Right ventricle myocardium superior (tissue), 1 donor: ENCODE results near the gene KCTD8. TPM values are rescaled to one million over a fixed set of nuclear protein-coding genes. Genes with fewer than 3 reads are reported as not detected.

Experiments used
- ATAC-seq: fragments of 200-7000 bp; cut with Tn5 transposase; one replicate; pipeline ENCODE4 v1.9.1; 2020; ENCODE audit warnings: mild to moderate bottlenecking; ENCODE audit not compliant: poor library complexity
- DNase-seq: peaks from one replicate; pipeline ENCODE4 v3.0.0-alpha.2; 2020
- intact Hi-C: fragments of 100-400 bp; cut with DNase I; formaldehyde crosslinking; loops from one replicate; pipeline ENCODE4 v1.11.2; 2022
- long read RNA-seq: library from polyadenylated mRNA; unstranded; transcript quantifications from one replicate; pipeline ENCODE4 v2.0.0, GENCODE V29; 2021
- total RNA-seq: library from RNA; stranded (reverse); fragmentation: NEBNext Ultra II Directional; extraction: Animal tissue kit (Norgen Biotek cat#: 25700); gene quantifications from one replicate; pipeline ENCODE4 v1.2.1, GENCODE V29; 2021
- donor health status: DM: no; HTN: yes; CAD: no; lungs with severe emphysema.

Gene KCTD8
- total RNA-seq = 0.08 TPM
- long read RNA-seq = 0 reads

DNA sequence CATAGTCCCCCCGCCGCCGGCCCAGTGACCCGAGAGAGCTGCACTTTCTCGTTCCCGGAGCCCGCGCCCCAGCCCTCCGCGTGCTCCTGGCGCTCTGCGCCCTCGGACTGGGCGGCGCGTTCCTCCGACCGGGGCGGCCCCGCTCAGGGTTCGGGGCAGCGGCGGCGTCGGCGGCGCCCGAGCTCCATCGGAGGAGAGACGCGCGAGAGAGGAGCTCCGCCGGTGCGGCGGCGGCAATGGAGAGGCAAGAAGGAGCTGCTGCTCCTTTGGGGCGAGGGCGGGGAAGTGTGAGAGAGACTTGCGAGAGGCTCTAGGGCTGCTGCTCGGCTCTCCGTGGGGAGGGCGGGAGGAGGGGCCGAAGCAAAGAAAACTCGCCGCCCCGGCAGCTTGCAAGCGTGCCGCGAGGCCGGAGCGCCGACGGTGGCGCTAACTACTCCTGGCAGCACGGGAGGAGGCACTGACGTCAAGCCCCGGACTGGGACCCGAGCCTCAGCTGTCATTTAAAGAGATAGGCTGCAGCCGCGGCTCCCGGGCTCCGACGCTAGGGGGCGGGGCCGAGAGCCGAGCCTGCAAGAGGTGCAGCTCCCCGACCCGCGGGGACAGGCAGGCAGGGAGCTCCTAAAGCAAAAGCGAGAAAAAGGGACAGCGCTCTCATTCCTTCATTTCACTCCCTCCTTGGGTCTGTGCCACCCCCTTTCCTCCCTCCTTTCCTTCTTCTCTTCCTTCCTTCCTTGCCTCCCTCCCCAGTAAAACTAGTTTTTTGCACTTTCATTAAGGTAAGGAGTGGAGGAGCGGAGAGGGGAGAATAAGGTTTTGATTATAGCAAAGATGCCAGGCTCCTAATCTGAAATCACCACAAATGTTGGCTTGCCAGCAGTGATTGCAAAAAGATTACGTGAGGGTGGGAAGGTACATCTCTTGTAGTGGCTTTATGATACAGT, at the start of gene KCTD8:
Gene KCTD8, minus strand, starts transcription at position 289 of the 941 bp plus-strand sequence.
- peak; percentile 96 for ATAC-seq
- DNase-seq = peak; percentile 92

DNA sequence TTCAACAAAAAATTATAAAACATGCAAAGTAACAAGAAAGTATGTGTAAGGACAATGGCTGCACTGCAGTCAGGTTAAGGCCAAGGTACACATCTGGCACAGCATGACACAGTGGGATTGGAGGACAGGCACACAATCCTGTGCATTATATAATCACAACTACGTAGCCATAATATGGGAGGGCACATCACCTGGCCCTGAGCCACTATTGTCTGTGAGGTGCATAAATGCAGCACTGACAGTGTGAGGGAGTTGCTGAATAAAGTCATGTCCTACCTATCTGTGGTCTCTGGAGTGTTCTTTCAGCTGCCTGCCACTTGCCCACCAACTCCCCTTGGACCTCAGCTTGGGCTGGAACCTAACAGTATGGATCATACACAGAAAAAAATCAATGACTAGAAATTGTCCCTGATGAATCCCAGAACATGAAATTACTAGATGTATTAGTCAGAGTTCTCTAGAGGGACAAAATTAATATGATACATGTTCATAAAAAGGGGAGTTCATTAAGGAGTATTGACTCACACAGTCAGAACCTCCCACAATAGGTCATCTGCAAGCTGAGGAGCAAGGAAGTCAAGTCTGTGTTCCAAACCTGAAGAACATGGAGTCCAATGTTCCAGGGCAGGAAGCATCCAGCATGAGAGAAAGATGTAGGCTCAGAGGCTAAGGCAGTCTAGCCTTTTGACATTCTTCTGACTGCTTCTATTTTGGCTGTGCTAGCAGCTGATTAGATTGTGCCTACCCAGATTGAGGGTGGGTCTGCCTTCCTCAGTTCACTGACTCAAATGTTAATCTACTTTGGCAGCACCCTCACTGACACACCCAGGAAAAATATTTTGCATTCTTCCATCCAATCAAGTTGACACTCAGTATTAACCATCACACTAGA, 46.4 kb upstream of the KCTD8 start:
- ATAC-seq (no peak), DNase-seq (no peak)
- intact Hi-C loops = no loop called here

More for the DNA sequence above, at the start of gene KCTD8:
- intact Hi-C loops = no loop called here

DNA sequence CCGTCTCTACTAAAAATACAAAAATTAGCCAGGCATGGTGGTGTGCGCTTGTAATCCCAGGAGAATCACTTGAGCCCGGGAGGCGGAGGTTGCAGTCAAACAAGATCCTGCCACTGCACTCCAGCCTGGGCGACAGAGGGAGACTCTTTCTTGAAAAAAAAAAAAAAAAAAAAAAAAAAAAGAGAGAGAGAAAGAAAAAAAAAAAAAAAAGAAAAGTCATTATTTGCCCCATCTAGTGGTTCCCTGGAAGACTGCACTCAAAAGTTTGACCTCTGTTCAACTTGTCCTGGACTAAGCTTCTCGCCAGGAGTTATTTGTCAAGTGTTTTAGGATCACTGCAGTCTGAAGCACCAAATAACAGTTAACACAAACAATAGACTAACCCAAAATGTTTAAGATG, 45.3 kb upstream of the KCTD8 start:
- intact Hi-C loops = no loop called here
- DNase-seq (no peak), ATAC-seq (no peak)

DNA sequence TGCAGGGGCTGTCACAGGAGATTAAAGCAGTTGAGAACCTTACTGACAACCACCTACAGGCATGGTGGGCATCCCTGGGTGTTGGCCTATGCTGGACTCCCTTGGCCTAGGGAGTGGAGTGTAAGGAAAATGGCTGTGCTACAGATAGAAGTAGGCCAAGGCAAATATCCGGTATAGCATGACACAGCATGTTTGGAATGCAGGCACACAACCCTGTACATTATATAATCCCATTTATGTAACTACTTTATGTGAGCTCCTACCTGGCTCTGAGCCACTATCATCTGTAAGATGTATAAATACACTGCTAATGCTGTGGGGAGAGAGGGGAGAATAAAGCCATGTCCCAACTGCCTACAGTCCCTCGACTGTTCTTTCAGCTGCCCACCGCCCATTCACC, 38.7 kb upstream of the KCTD8 start:
- intact Hi-C loops = no loop called here
- DNase-seq (no peak), ATAC-seq (no peak)

DNA sequence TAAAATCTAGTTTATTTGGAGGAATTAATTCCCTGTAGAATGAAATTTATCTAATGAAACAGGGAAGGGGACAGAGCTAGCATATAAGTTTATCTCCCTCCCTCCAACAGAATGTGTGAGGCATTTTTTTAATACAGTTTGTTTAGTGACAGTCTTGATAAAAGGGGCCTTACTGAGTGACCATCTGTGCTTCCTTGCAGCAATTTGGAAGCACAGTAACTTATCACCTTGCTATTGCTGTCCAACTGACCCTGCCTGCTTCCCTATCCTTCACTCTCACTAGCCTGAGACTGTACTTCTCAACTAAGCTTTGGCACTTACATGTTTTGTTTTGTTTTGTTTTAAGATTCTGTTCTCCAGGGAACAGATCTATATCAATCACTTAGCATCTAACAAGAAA, 31.1 kb upstream of the KCTD8 start:
- intact Hi-C loops = no loop called here
- no peak for ATAC-seq

DNA sequence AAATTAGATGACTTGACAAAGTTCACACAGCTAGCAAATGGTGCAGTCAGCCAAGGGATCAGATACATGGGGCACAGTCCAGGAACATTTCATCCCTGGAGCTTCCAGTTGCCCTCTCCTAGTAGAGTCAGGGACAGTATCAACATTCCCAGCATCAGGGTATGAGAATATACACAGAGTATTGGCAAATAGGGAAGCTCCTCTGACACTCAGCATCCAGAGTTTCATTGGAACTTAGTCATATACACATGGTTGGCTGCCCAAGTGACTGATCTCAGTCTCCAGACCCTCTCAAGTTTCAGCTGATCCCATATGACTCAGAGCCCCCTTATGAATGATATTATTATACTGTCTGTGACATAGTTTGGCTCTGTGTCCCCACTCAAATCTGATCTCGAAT, 13.7 kb upstream of the KCTD8 start:
- DNase-seq = no peak
- no peak for ATAC-seq
- intact Hi-C loops = no loop called here

More for the DNA sequence above, 31.1 kb upstream of the KCTD8 start:
- no peak for DNase-seq

DNA sequence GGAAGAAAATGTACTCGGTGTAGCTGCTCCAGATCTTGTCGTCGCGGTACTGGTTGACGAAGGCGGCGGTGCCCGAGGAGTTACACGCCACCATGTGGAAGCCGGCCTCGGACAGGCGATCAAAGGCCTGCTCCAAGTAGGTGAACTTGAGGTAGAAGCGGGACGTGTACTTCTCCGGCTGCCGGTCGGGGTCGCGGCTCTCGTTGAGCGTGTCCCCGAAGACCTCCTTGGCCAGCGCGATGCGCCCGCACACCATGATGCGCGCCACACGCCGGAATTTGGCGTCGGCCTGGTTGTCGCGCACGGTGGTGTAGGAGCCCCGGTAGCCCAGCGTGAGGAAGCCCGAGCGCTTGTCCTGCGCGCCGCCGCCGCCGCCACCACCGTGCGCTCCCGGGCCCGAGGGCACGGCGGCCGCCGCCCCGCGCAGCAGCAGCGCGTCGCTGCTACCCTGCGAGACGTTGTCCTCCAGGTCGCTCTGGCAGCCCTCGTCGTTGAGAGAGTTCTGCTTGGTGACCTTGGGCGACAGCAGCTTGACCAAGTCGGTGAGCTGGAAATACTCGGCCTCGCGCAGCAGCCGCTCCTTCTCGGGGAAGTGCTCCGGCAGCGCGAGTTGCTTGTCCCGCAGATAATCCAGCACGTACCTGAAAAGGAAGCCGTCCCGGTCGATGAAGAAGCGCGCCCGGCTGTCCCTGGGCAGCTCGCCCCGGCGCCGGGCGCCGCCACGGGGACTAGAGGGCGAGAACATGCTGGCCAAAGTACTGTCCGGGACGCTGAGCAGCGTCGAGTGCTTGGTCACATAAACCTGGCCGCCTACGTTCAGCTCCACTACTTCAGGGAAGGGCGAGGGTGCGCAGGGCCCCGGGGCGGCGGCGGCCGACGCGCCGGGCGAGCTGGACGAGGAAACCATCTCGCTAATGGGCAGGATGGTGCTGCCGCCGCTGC, 775 bp downstream of the KCTD8 start:
- ATAC-seq (peak; percentile 38), DNase-seq (peak; percentile 50)
- intact Hi-C loops = no loop called here

DNA sequence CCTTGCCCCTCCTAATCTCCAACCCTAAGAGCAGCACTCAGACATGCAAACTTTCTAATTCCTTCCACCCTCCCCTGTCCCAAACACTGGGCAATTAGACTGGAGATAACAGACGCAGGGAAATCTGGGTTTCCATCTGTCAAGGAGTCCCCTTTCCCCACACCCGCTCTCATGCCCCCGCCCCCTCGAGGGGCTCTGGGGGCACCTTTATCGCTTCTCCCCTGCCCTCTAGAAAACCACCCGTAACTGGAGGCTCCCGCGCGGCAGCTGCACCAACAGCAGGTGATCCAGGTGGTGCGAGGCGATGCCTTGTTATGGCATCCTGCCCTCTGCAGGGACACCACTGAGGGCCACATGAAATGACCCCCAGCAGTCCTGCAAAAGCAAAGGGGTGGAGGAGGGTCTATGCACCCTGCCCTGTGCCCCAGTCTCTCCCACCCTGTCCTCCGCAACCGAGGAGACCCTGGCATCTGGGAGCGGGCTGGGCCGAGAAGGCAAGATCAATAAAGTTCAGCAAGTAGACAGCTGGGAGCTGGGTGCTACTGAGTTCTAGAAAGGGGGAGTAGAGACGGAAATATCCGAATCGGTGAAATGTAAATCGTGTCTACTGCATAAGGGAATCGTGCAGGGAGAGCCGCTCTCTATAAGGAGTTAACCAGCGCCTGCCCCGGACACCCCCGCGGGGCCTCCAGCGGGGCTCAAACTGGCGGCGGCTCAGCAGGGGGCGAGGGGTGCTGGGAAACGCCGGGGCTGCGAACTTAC, 1.6 kb downstream of the KCTD8 start:
- DNase-seq (peak; percentile 20), ATAC-seq (no peak)

DNA sequence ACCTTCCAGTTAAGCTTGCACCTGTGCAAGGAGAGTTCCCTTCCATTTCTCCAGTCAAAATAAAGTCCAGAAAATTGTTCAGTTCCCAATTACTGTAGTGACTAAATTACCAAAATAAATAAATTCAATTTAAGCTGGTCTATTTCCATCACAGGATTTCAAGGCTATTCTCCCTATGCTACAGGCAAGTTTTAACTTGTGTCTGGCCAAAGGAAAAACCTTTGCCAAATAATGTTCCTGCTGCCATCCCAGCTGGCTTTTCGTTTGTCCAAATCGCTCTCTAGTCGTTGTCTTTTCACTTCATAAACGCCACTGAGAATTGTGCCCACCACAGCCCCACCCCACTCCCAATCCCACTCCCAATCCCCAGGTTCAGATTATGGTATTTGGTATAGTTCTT, 2.4 kb downstream of the KCTD8 start:
- DNase-seq = no peak
- no peak for ATAC-seq
- intact Hi-C loops = no loop called here

More for the DNA sequence above, 1.6 kb downstream of the KCTD8 start:
- intact Hi-C loops = no loop called here

DNA sequence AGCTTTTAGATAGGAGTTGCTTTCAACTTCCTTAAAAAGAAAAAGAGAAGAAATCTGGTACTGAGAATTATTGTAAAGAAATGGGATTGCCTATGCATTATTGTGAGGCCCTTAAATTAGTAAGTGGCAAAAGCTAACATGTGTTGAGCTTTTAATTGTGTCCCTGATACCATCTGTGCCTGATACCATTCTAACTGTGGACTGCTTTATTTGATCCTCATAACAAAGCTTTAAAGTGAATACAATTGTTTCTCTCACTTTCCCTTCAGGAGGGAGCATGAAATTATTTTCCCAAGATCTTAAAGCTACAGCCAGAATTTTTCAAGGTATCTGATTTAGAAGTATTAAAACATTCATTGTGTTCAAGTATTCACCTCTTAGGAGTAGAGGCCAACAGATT, 9.9 kb downstream of the KCTD8 start:
- no peak for DNase-seq
- ATAC-seq = no peak
- intact Hi-C loops = no loop called here

DNA sequence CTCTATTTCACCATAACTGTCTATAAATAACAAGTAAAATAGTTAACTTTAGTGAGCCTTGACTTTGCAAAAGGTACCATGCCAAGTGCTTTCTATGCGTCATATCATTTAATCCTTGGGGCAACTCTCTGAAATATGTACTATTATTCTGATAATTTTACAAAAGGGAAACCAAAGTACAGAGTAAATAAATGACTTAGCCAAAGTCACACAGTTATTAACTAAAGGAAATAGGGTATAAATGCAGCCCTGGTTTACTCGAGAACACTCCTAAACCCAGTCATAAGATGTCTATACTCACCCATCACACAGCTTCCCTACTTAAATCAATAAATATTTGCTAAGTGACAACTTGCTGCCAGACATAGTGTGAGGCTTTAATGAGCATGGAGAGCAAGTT, 14.4 kb downstream of the KCTD8 start:
- DNase-seq (no peak), ATAC-seq (no peak)
- intact Hi-C loops = no loop called here

DNA sequence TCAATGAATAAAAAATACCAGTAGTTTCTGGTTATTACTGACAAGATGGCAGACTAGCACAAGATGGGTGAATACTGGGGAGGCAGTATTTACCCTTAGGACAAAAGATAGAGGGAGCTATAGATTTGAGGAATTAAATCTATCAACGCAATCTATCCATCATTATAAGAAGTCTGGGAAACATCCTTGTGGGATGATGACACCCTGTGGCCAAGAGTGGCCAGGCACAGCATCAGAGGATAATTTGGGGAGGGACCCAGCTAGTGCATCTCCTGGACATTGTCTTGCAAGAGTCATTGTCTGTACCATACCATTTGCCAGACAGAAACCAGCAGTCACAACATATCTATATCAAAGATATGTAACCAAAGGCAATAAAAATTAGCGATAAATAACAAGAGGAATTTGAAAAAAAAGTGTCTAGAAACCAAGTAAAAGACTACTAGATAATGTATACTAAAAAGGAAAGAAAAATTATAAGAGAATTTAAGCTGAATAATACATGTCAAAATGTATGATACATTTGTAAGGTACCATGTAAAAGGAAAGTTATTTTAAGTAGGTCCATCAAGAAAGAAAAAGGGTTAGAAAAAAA, 22.9 kb downstream of the KCTD8 start:
- ATAC-seq (no peak), DNase-seq (no peak)
- intact Hi-C loops = no loop called here

DNA sequence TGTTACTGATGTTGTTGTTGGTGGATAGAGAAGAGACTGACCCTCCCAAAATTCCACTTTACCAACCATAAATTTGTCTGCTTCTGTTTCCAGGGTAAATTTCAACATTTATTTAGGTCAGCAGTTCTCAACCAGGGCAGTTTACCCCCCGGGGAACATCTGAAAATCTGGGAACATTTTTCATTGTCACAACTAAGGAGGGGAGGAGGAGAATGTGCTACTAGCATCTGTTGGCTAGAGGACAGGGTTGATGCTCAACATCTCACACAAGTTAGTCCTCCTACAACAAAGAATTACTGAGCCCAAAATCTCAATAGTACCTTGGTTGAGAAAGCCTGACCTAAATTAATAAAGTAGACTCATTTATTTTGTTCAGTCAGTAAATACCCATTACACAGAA, 25.7 kb downstream of the KCTD8 start:
- peak; percentile 53 for ATAC-seq
- DNase-seq = no peak
- intact Hi-C loops = no loop called here

DNA sequence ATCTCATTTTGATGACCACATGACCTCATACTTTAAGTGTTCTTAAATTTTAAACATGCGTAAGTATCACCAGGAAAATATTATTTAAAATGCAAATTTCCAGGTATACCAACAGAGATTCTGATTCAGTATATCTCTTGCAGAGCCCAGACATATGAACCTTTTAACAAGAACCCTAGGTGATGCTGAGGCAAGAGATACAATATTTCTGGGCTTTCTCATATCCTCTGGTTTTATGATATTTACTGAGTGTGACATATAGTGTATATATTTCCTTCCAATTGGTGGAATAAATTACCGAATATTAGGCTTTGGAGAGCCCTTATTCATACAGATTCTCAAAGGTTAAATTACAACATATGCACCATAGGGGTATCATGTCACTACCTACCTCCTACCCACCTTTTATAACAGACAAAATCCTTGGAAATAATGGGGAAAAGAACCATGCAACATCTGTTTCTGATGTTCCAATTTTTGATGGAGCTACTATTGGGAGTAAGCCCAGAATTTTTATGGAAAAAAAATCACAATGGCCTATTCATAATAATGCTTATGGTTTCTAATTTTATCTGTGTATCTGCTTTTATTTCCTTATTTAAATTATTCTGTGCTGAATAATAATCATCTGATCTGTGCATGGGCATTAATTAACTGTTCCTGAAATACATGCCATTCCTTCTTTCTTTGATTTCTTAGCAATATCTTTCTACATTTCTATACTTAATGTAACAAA, 27.1 kb downstream of the KCTD8 start:
- intact Hi-C loops = no loop called here
- no peak for DNase-seq
- no peak for ATAC-seq

DNA sequence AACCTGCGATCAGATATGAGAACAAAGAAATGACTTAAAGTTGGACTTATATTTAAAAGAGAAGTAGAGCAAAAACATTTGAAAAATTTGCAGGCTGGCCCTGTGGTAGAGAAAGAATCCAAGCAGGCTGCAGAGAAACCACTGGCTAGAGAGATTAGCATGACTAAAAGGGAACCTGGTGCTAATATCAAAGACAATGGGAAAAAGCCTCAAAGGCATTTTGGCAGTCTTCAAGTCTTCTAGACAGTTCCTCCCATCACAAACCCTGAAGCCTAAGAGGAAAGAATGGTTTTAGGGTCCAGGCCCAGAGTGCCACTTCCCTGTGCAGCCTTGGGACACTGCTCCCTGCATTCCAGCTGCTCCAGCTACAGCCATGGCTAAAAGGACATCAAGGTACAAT, 33.4 kb downstream of the KCTD8 start:
- intact Hi-C loops = no loop called here
- no peak for ATAC-seq
- no peak for DNase-seq

DNA sequence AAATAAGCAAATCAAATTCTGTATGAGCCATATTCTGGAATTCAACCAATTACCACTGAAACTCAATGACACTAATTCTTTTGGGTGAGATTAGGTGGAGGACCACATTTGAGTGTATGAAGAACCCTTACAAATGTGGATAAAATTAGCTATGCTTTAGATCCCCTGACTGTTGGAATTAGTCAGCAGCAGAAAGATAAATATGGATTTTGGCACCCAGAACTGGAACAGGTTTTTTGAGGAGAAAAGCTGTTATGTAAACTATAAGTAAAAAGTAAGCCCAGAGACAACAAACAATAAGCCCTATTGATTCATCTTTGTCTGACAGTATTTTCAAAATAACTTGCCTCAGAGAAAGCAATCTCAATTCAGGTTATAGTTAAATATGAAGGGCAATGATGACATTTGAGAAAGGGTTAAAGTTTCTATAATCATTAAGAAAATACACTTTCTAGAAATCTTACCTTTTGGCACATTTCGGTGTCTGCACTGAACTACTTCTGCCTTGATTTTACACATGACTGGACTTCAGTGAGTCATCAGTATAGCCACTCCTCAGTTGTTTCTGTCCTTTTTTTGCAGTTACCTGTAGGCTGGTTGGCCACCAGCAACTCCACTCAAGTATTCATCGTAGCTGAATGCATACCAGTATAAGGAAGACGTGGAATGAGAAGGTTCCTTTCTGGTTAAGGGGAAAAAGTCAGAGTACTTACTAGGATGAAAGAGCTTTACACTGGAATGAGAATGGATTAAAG, 80.0 kb downstream of the KCTD8 start:
- DNase-seq = no peak
- intact Hi-C loops = no loop called here
- ATAC-seq = no peak
